ENCODE data around the gene WWP2.

Gene WWP2

DNA sequence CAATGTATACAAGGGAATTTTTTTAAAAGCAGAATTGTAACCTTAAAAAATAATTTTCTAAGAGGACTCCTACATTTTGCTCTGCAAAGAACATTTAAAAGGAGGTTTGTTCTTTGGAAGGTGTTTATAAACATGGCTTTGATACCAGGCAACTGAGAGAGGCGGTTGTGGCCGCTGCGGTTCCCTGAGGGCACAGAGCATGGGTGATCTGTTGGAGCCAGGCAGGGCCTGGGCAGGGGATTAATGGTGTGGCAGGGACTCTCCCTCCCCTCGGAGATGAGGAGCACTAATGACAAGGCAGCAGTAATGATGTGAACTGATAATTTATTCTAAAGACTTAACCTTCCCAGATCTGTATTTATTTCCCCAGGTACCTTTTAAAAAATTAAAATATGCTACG is 65.4 kb downstream of the WWP2 start:
- TF ChIP-seq TAF1 (IDR thresholded peaks at IDR 0.05; ENCODE audit: borderline replicate concordance, insufficient read depth, low read length) (no peak), FOXP2 (optimal IDR thresholded peaks at IDR 0.05; ENCODE audit: borderline replicate concordance, extremely low read depth, extremely low read length, insufficient read depth) (no peak), POLR2AphosphoS5 (IDR thresholded peaks at IDR 0.05; ENCODE audit: low read depth, low read length) (no peak), SIN3A (IDR thresholded peaks at IDR 0.05; ENCODE audit: borderline replicate concordance, insufficient read depth, low read length) (no peak)
- TF ChIP-seq, protein P1, sequence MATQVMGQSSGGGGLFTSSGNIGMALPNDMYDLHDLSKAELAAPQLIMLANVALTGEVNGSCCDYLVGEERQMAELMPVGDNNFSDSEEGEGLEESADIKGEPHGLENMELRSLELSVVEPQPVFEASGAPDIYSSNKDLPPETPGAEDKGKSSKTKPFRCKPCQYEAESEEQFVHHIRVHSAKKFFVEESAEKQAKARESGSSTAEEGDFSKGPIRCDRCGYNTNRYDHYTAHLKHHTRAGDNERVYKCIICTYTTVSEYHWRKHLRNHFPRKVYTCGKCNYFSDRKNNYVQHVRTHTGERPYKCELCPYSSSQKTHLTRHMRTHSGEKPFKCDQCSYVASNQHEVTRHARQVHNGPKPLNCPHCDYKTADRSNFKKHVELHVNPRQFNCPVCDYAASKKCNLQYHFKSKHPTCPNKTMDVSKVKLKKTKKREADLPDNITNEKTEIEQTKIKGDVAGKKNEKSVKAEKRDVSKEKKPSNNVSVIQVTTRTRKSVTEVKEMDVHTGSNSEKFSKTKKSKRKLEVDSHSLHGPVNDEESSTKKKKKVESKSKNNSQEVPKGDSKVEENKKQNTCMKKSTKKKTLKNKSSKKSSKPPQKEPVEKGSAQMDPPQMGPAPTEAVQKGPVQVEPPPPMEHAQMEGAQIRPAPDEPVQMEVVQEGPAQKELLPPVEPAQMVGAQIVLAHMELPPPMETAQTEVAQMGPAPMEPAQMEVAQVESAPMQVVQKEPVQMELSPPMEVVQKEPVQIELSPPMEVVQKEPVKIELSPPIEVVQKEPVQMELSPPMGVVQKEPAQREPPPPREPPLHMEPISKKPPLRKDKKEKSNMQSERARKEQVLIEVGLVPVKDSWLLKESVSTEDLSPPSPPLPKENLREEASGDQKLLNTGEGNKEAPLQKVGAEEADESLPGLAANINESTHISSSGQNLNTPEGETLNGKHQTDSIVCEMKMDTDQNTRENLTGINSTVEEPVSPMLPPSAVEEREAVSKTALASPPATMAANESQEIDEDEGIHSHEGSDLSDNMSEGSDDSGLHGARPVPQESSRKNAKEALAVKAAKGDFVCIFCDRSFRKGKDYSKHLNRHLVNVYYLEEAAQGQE (IDR thresholded peaks at IDR 0.05; ENCODE audit: insufficient read depth in 1 of 2, low read depth in 2 of 2, low read length in 2 of 2), result no peak

DNA sequence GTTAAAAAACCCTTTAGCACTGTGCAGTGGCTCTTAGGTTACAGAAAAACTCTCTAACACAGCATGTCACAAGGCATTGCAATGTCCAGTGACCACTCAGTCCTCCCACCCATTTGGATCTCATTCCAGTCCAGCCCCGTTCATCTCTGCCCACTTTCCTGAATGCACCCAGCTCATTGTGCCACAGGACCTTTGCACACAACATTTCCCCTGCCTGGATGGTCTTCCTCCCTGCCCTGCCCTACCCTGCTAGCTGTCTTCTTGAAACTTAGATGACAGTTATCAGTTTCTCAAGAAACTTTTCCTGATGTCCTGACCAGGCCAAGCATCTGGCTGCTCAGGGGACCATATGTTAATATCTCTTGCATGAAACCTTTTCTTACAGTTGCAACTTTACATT is 67.2 kb downstream of the WWP2 start:
- no peak for TF ChIP-seq SIN3A (IDR thresholded peaks at IDR 0.05; ENCODE audit: borderline replicate concordance, insufficient read depth, low read length)
- TF ChIP-seq TAF1 (IDR thresholded peaks at IDR 0.05; ENCODE audit: borderline replicate concordance, insufficient read depth, low read length), result no peak
- TF ChIP-seq, protein P1 (IDR thresholded peaks at IDR 0.05; ENCODE audit: insufficient read depth in 1 of 2, low read depth in 2 of 2, low read length in 2 of 2), result no peak
- no peak for TF ChIP-seq POLR2AphosphoS5 (IDR thresholded peaks at IDR 0.05; ENCODE audit: low read depth, low read length)
- TF ChIP-seq FOXP2 (optimal IDR thresholded peaks at IDR 0.05; ENCODE audit: borderline replicate concordance, extremely low read depth, extremely low read length, insufficient read depth), result no peak

DNA sequence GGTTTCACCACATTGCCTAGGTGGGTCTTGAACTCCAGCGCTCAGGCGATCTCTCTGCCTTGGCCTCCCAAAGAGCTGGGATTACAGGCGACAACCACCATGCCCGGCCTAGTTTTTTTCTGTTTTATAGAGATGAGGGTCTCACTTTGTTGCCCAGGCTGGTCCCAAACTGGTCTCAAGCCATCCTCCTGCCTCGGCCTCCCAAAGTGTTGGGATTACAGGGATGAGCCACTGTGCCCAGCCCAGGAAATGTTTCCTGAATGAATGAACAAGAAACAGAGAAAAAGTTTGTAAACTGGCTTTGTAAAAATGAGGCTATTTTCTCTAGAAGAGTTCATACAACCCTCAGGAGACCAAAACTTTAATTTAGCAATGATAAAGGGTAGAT is 68.0 kb downstream of the WWP2 start:
- TF ChIP-seq, protein P1 (IDR thresholded peaks at IDR 0.05; ENCODE audit: insufficient read depth in 1 of 2, low read depth in 2 of 2, low read length in 2 of 2), result no peak
- TF ChIP-seq SIN3A (IDR thresholded peaks at IDR 0.05; ENCODE audit: borderline replicate concordance, insufficient read depth, low read length) (no peak), POLR2AphosphoS5 (IDR thresholded peaks at IDR 0.05; ENCODE audit: low read depth, low read length) (no peak), FOXP2 (optimal IDR thresholded peaks at IDR 0.05; ENCODE audit: borderline replicate concordance, extremely low read depth, extremely low read length, insufficient read depth) (no peak), TAF1 (IDR thresholded peaks at IDR 0.05; ENCODE audit: borderline replicate concordance, insufficient read depth, low read length) (no peak)

DNA sequence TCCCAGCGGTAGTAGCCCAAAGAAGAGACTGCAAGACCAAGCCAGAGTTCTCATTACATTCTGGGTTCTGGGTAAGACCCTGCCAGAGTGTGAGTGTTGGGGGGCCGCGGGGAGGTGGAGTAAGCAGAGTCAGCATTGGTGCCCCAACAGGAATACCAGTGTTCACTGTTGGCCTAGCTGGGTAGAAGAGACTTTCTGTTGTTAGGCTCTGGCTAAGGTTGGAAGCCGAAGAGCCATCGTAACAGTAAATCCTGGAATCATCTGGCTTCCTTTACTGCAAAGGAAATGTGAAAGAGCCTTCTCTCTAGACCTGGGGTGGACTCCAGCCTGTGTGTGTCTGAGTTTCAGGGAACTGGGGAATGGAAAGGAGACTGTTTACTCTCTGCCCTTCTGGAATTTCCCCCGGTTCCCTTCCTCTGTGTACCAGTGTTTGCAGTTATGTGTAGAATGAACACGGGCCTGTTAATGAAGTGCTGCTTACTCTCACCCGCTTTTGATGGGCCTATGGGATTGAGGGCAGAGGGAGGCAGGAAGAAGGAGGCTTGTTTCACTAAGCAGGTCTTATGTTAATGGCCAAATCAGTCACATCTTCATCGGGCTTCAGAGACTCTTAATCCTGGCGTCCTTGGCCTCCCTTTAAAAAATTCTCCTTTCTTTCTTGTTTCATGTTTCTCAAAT is 68.5 kb downstream of the WWP2 start:
- TF ChIP-seq, protein P1 (IDR thresholded peaks at IDR 0.05; ENCODE audit: insufficient read depth in 1 of 2, low read depth in 2 of 2, low read length in 2 of 2), result no peak
- TF ChIP-seq TAF1 (IDR thresholded peaks at IDR 0.05; ENCODE audit: borderline replicate concordance, insufficient read depth, low read length), result no peak
- TF ChIP-seq POLR2AphosphoS5 (IDR thresholded peaks at IDR 0.05; ENCODE audit: low read depth, low read length), result no peak
- no peak for TF ChIP-seq SIN3A (IDR thresholded peaks at IDR 0.05; ENCODE audit: borderline replicate concordance, insufficient read depth, low read length)
- TF ChIP-seq FOXP2 (optimal IDR thresholded peaks at IDR 0.05; ENCODE audit: borderline replicate concordance, extremely low read depth, extremely low read length, insufficient read depth), result no peak

Measured in PFSK-1 (cell line).